HepG2 (cell line): ENCODE data around the gene MLLT11.

Source experiments
- BHLHE40 ChIP-seq: IDR thresholded peaks from 2 replicates; pipeline ENCODE4 v1.6.1; 2011; ENCODE audit warnings: low read length, improper control_type of control experiment
- RBM39 ChIP-seq: fragments of 200-400 bp; formaldehyde crosslinking; IDR thresholded peaks from one replicate; pipeline ENCODE4 v1.6.1; 2018; ENCODE audit warnings: antibody characterized with exemption, mild to moderate bottlenecking, low read depth, low read length; ENCODE audit not compliant: poor library complexity, severe bottlenecking
- ZSCAN22 ChIP-seq: sonication (generic); formaldehyde crosslinking; IDR thresholded peaks from 2 replicates; pipeline ENCODE4 v1.4.0; 2020; ENCODE audit warnings: mild to moderate bottlenecking, missing genetic modification reagents
- ZZZ3 ChIP-seq: sonication (generic); formaldehyde crosslinking; IDR thresholded peaks from 2 replicates; pipeline ENCODE4 v1.4.0; 2020; ENCODE audit warnings: missing genetic modification reagents, mild to moderate bottlenecking, borderline replicate concordance
- TF ChIP-seq, protein P1 (sequence below): sonication (generic); formaldehyde crosslinking; IDR thresholded peaks from 2 replicates; pipeline ENCODE4 v1.5.0; 2020; ENCODE audit warnings: mild to moderate bottlenecking, missing genetic modification reagents
- TF ChIP-seq, protein P2 (sequence below): sonication (generic); formaldehyde crosslinking; IDR thresholded peaks from 2 replicates; pipeline ENCODE4 v1.5.1; 2020; ENCODE audit warnings: mild to moderate bottlenecking, missing genetic modification reagents, moderate library complexity

DNA sequence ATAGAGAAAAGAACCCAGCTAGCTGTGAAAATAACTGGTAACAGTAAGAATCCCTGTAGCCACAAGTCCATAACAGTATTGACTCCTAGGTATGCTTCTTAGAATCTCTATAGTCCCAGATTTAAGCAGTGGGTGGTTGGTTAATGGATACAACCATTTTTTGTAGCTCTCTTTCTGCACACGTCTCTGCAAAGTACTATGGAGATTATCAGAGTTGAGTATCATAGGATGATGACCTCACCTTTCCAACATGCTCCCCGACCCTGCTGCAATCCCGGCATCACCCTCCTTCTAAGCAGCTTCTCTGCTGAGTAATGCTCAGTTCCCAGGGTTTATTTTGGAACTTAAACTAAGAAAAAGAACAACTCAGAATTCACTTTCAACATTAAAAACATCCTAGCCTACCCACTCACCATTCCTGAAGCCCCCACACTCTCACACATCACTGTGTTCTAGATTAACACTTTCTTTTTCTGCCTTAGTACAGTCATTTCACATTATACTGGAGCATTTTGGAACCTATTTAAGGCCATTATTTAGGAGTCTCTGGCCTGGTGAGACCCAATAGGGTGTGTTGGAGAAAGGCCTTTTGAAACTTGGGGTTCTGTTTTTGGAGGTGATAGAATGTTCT, 2.7 kb downstream of the MLLT11 start:
- no peak for TF ChIP-seq ZZZ3 (CRISPR knock-in tag)
- TF ChIP-seq RBM39 = no peak
- TF ChIP-seq, protein P1, sequence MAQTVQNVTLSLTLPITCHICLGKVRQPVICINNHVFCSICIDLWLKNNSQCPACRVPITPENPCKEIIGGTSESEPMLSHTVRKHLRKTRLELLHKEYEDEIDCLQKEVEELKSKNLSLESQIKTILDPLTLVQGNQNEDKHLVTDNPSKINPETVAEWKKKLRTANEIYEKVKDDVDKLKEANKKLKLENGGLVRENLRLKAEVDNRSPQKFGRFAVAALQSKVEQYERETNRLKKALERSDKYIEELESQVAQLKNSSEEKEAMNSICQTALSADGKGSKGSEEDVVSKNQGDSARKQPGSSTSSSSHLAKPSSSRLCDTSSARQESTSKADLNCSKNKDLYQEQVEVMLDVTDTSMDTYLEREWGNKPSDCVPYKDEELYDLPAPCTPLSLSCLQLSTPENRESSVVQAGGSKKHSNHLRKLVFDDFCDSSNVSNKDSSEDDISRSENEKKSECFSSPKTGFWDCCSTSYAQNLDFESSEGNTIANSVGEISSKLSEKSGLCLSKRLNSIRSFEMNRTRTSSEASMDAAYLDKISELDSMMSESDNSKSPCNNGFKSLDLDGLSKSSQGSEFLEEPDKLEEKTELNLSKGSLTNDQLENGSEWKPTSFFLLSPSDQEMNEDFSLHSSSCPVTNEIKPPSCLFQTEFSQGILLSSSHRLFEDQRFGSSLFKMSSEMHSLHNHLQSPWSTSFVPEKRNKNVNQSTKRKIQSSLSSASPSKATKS (CRISPR knock-in tag) = no peak
- TF ChIP-seq, protein P2, sequence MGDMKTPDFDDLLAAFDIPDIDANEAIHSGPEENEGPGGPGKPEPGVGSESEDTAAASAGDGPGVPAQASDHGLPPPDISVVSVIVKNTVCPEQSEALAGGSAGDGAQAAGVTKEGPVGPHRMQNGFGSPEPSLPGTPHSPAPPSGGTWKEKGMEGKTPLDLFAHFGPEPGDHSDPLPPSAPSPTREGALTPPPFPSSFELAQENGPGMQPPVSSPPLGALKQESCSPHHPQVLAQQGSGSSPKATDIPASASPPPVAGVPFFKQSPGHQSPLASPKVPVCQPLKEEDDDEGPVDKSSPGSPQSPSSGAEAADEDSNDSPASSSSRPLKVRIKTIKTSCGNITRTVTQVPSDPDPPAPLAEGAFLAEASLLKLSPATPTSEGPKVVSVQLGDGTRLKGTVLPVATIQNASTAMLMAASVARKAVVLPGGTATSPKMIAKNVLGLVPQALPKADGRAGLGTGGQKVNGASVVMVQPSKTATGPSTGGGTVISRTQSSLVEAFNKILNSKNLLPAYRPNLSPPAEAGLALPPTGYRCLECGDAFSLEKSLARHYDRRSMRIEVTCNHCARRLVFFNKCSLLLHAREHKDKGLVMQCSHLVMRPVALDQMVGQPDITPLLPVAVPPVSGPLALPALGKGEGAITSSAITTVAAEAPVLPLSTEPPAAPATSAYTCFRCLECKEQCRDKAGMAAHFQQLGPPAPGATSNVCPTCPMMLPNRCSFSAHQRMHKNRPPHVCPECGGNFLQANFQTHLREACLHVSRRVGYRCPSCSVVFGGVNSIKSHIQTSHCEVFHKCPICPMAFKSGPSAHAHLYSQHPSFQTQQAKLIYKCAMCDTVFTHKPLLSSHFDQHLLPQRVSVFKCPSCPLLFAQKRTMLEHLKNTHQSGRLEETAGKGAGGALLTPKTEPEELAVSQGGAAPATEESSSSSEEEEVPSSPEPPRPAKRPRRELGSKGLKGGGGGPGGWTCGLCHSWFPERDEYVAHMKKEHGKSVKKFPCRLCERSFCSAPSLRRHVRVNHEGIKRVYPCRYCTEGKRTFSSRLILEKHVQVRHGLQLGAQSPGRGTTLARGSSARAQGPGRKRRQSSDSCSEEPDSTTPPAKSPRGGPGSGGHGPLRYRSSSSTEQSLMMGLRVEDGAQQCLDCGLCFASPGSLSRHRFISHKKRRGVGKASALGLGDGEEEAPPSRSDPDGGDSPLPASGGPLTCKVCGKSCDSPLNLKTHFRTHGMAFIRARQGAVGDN (CRISPR knock-in tag) = no peak
- no peak for TF ChIP-seq ZSCAN22 (CRISPR knock-in tag)
- no peak for TF ChIP-seq BHLHE40
